Calu3 (cell line): ENCODE results near the gene SLC22A23. TPM values are rescaled to one million over a fixed set of nuclear protein-coding genes. Genes with fewer than 3 reads are reported as not detected.
A peak's percentile ranks its signal among the peaks of the same experiment; 100 is the strongest.

Experiments used
- BruUV-seq: library from RNA; stranded (reverse); fragments of 400-500 nt; replicated peaks from 2 replicates; lab custom pipeline; 2021; lab: Mats Ljungman, UMichigan
- CTCF ChIA-PET: fragments of 300-600 bp; sonication (Branson Sonifier 250); formaldehyde crosslinking; loops from one replicate; lab custom pipeline; 2022; ENCODE audit warnings: antibody characterized with exemption; lab: Charles Lee
- DNase-seq: peaks from one replicate; pipeline ENCODE4 v3.0.0; 2022
- H3K27ac Mint-ChIP-seq: one replicate; pipeline ENCODE4 v1.8.0; 2022; ENCODE audit warnings: mixed read lengths; ENCODE audit not compliant: unreplicated experiment
- H3K27me3 Mint-ChIP-seq: one replicate; pipeline ENCODE4 v1.8.0; 2022; ENCODE audit warnings: mixed read lengths; ENCODE audit not compliant: unreplicated experiment
- H3K36me3 Mint-ChIP-seq: one replicate; pipeline ENCODE4 v1.8.0; 2022; ENCODE audit warnings: mild to moderate bottlenecking, moderate library complexity, mixed read lengths; ENCODE audit not compliant: insufficient read depth, unreplicated experiment
- H3K4me1 Mint-ChIP-seq: one replicate; pipeline ENCODE4 v1.8.0; 2022; ENCODE audit warnings: mild to moderate bottlenecking, low read depth, mixed read lengths; ENCODE audit not compliant: unreplicated experiment
- H3K4me3 Mint-ChIP-seq: one replicate; pipeline ENCODE4 v1.8.0; 2022; ENCODE audit warnings: mild to moderate bottlenecking, low read depth, moderate library complexity, mixed read lengths; ENCODE audit not compliant: unreplicated experiment
- H3K9me3 Mint-ChIP-seq: one replicate; pipeline ENCODE4 v1.8.0; 2022; ENCODE audit warnings: low read depth, mixed read lengths; ENCODE audit not compliant: unreplicated experiment
- CTCF ChIP-seq: fragments of 200-600 bp; IDR thresholded peaks from one replicate; pipeline ENCODE4 v1.8.0; 2022; ENCODE audit warnings: antibody characterized with exemption; ENCODE audit not compliant: unreplicated experiment
- intact Hi-C: fragments of 100-400 bp; cut with micrococcal nuclease; formaldehyde crosslinking; loops from one replicate; pipeline ENCODE4 v1.10.0; 2022; ENCODE audit not compliant: unreplicated experiment
- total RNA-seq: library from RNA; stranded (reverse); gene quantifications from 2 replicates; pipeline ENCODE4 v1.2.3, GENCODE V29; 2022

Gene SLC22A23
- total RNA-seq, 1 experiment from 2014 or later: 3.9 TPM

GRCh38 chr6:3405182-3405518 is 51.7 kb downstream of the SLC22A23 start:
- Mint-ChIP-seq H3K9me3 (no peaks in the 10 kb centered on the region), H3K27ac (no peak overlapping the region), H3K36me3 (peaks cover 8% of the 10 kb centered on the region), H3K4me1 (peaks cover 48% of the 10 kb centered on the region), H3K27me3 (no peaks in the 10 kb centered on the region), H3K4me3 (no peak overlapping the region)
- DNase-seq: no peak
- intact Hi-C loops: no loop called here
- BruUV-seq: no TSS peak
- no peak for TF ChIP-seq CTCF
- CTCF ChIA-PET: no interaction called here

- no peaks in the 10 kb centered on the region for H3K27me3 Mint-ChIP-seq
- H3K27ac Mint-ChIP-seq: no peak overlapping the region
- TF ChIP-seq CTCF: no peak
- intact Hi-C loops: no loop called here
- H3K9me3 Mint-ChIP-seq: no peaks in the 10 kb centered on the region
- DNase-seq: peak; percentile 31
- H3K4me1 Mint-ChIP-seq: peaks cover 38% of the 10 kb centered on the region
- CTCF ChIA-PET: interaction anchor here (0.7 to 0.8 kb wide), 3 partner anchors 53 to 350 kb away, joined by 3 to 5 read pairs (median 4); partner anchors contain the start of gene SLC22A23
- H3K4me3 Mint-ChIP-seq: no peak overlapping the region
- peaks cover 8% of the 10 kb centered on the region for H3K36me3 Mint-ChIP-seq
- no TSS peak for BruUV-seq
Measured at GRCh38 chr6:3403238-3404173, 53.3 kb downstream of the SLC22A23 start.

GRCh38 chr6:3402310-3403237 is 54.3 kb downstream of the SLC22A23 start:
- H3K4me1 Mint-ChIP-seq: peaks cover 36% of the 10 kb centered on the region
- H3K36me3 Mint-ChIP-seq: peaks cover 8% of the 10 kb centered on the region
- H3K27ac Mint-ChIP-seq: no peak overlapping the region
- no peak overlapping the region for H3K4me3 Mint-ChIP-seq
- DNase-seq: no peak
- intact Hi-C loops: no loop called here
- no peaks in the 10 kb centered on the region for H3K27me3 Mint-ChIP-seq
- H3K9me3 Mint-ChIP-seq: no peaks in the 10 kb centered on the region
- TF ChIP-seq CTCF: no peak
- BruUV-seq: no TSS peak
- CTCF ChIA-PET: interaction anchor here (0.7 to 0.8 kb wide), 3 partner anchors 54 to 351 kb away, joined by 3 to 5 read pairs (median 4); partner anchors contain the start of gene SLC22A23

- Mint-ChIP-seq H3K9me3 (no peaks in the 10 kb centered on the region), H3K27ac (no peak overlapping the region), H3K27me3 (no peaks in the 10 kb centered on the region), H3K4me3 (no peak overlapping the region), H3K4me1 (peaks cover 31% of the 10 kb centered on the region), H3K36me3 (peaks cover 8% of the 10 kb centered on the region)
- CTCF ChIA-PET: no interaction called here
- intact Hi-C loops: no loop called here
- DNase-seq: no peak
- no TSS peak for BruUV-seq
- TF ChIP-seq CTCF: no peak
Measured at GRCh38 chr6:3400162-3400561, 56.7 kb downstream of the SLC22A23 start.
